ENCODE results near the gene GPSM1. TPM values are rescaled to one million over a fixed set of nuclear protein-coding genes. Genes with fewer than 3 reads are reported as not detected.

GPSM1 gene
- total and polyA plus RNA-seq, 9 of the 15 experiments (the other 6 are each of a cell fraction or from before 2014, with no cell fraction given): 0.04 to 14.2 (median 3.1) TPM

- Histone ChIP-seq H3K9me3 (replicated peaks; ENCODE audit: control insufficient read depth, insufficient read depth, low read depth, low read length) (peaks cover 7% of the 10 kb centered on the region), H3K4me1 (replicated peaks in 1 of 2; ENCODE audit: control insufficient read depth in 2 of 2, insufficient read depth in 2 of 2, low read length in 2 of 2) (peaks cover 0 to 45% of the 10 kb centered on the region in 2 experiments; a peak in 3 of 5 replicates), H3K4me2 (ENCODE audit: insufficient read depth, low read length) (no peak overlapping the region), H3K9ac (ENCODE audit: insufficient read depth in 1 of 2, low read depth in 2 of 2, low read length in 2 of 2) (no peak overlapping the region), H3K27me3 (ENCODE audit: control insufficient read depth in 2 of 2, insufficient read depth in 2 of 2, low read length in 2 of 2) (peaks cover 0 to 22% of the 10 kb centered on the region in 2 experiments; a peak in 1 of 5 replicates), H3K79me2 (ENCODE audit: control insufficient read depth, insufficient read depth, low read length) (no peaks in the 10 kb centered on the region), H2AFZ (ENCODE audit: low read depth, low read length) (no peak overlapping the region), H3K27ac (ENCODE audit: extremely low read depth, low read depth, low read length) (no peak overlapping the region), H3K9me1 (ENCODE audit: control insufficient read depth, insufficient read depth, low read length) (no peaks in the 10 kb centered on the region), H3K4me3 (no peak overlapping the region), H3K36me3 (ENCODE audit: control insufficient read depth, insufficient read depth, low read length) (no peaks in the 10 kb centered on the region), H4K20me1 (replicated peaks; ENCODE audit: control insufficient read depth, insufficient read depth, low read length) (no peaks in the 10 kb centered on the region)
- DNase-seq (ENCODE audit: extremely low read depth in 1 of 4, low spot score in 3 of 4): no peak
- ATAC-seq: no peak
- WGBS (ENCODE audit: insufficient coverage, low coverage, missing lambda C conversion rate): 0% methylated on average over 3 of the region's 3 CpGs
- ChIA-PET CTCF (ENCODE audit: low intra/inter-chr PET ratio) (no interaction called here), POLR2A (no interaction called here)
- TF ChIP-seq HINFP (tag; conservative IDR thresholded peaks at IDR 0.05; ENCODE audit: low read depth) (no peak), ZNF121 (CRISPR knock-in tag; conservative IDR thresholded peaks at IDR 0.05) (0 out of 2 replicates have a peak, but pooled peaks have one; percentile 14)
- no peak for FAIRE-seq
- intact Hi-C loops (cut with micrococcal nuclease) (no loop called here), in situ Hi-C loops (cut with MboI) (no loop called here)
- BruUV-seq (replicated peaks): no TSS peak
These were observed 13.3 kb upstream of the GPSM1 start for GRCh38 chr9:136314056-136314416.

DNA sequence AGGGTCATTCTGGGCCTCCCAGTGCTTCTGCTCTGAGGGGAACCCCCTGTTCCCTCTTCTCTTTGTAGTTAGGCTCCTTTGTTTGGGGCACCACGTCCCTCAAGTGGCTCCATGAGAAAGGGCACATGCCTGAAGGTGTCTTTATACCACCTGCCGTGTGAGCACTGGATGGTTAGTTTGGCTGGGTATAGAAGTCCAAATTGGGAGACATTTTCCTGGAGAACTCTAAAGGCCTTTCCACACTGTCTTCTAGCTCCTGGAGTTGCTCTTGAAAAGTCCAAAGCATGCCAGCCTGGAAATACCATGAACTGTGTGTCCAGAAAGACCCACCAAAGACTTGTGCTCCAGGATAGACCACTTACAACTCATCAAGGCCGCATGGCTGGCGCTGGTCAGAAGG lies 12.4 kb upstream of the GPSM1 start:
- Histone ChIP-seq H2AFZ (ENCODE audit: low read depth, low read length) (no peak overlapping the region), H3K4me2 (ENCODE audit: insufficient read depth, low read length) (no peak overlapping the region), H3K9ac (ENCODE audit: insufficient read depth in 1 of 2, low read depth in 2 of 2, low read length in 2 of 2) (no peak overlapping the region), H3K36me3 (ENCODE audit: control insufficient read depth, insufficient read depth, low read length) (no peaks in the 10 kb centered on the region), H4K20me1 (replicated peaks; ENCODE audit: control insufficient read depth, insufficient read depth, low read length) (no peaks in the 10 kb centered on the region), H3K27me3 (ENCODE audit: control insufficient read depth in 2 of 2, insufficient read depth in 2 of 2, low read length in 2 of 2) (peaks cover 0 to 22% of the 10 kb centered on the region in 2 experiments; a peak in 1 of 5 replicates), H3K9me1 (ENCODE audit: control insufficient read depth, insufficient read depth, low read length) (no peaks in the 10 kb centered on the region), H3K4me3 (no peak overlapping the region), H3K79me2 (ENCODE audit: control insufficient read depth, insufficient read depth, low read length) (no peaks in the 10 kb centered on the region), H3K27ac (ENCODE audit: extremely low read depth, low read depth, low read length) (no peak overlapping the region), H3K4me1 (replicated peaks in 1 of 2; ENCODE audit: control insufficient read depth in 2 of 2, insufficient read depth in 2 of 2, low read length in 2 of 2) (peaks cover 0 to 47% of the 10 kb centered on the region in 2 experiments; a peak in 3 of 5 replicates), H3K9me3 (replicated peaks; ENCODE audit: control insufficient read depth, insufficient read depth, low read depth, low read length) (peaks cover 7% of the 10 kb centered on the region)
- DNase-seq (ENCODE audit: extremely low read depth in 1 of 4, low spot score in 3 of 4): no peak
- ATAC-seq: no peak
- in situ Hi-C loops (cut with MboI): no loop called here
- FAIRE-seq: no peak
- BruUV-seq (replicated peaks): no TSS peak
- ChIA-PET POLR2A (no interaction called here), CTCF (ENCODE audit: low intra/inter-chr PET ratio) (no interaction called here)
- WGBS (ENCODE audit: insufficient coverage, low coverage, missing lambda C conversion rate): 14% methylated on average over 4 of the region's 4 CpGs
- intact Hi-C loops (cut with micrococcal nuclease): no loop called here
- TF ChIP-seq MCM7 (IDR thresholded peaks at IDR 0.05): no peak
- TF ChIP-seq ELK3 (CRISPR knock-in tag; IDR thresholded peaks at IDR 0.05): no peak

Data from K562 (cell line).